ENCODE data around the gene PRLR.
"Not testable (repeated sequence)": the region's sequence is repeated elsewhere in the genome, so short reads cannot be mapped to it uniquely, and the experiment has no call there.

PRLR gene

GRCh38 chr5:35038891-35039290, 191.4 kb downstream of the PRLR start:
- no peak overlapping the region for H3K27ac ChIP-seq
- TF ChIP-seq CTCF (conservative IDR thresholded peaks at IDR 0.05) (no peak), ZFX (IDR thresholded peaks at IDR 0.05) (no peak)

- H3K27ac ChIP-seq, result no peak overlapping the region
- no peak for TF ChIP-seq CTCF (conservative IDR thresholded peaks at IDR 0.05)
- TF ChIP-seq ZFX (IDR thresholded peaks at IDR 0.05), result no peak
These were observed 193.8 kb downstream of the PRLR start for GRCh38 chr5:35036536-35036935.

- not testable (repeated sequence) for H3K27ac ChIP-seq
These were observed 194.4 kb downstream of the PRLR start for GRCh38 chr5:35035929-35036328.

GRCh38 chr5:35035271-35035670, 195.0 kb downstream of the PRLR start:
- H3K27ac ChIP-seq, result no peak overlapping the region
- TF ChIP-seq CTCF (conservative IDR thresholded peaks at IDR 0.05), result no peak
- no peak for TF ChIP-seq ZFX (IDR thresholded peaks at IDR 0.05)

GRCh38 chr5:35032356-35032755, 197.9 kb downstream of the PRLR start:
- no peak overlapping the region for H3K27ac ChIP-seq
- TF ChIP-seq ZFX (IDR thresholded peaks at IDR 0.05), result no peak
- TF ChIP-seq CTCF (conservative IDR thresholded peaks at IDR 0.05), result no peak

GRCh38 chr5:35031276-35031675, 199.0 kb downstream of the PRLR start:
- TF ChIP-seq ZFX (IDR thresholded peaks at IDR 0.05) (no peak), CTCF (conservative IDR thresholded peaks at IDR 0.05) (no peak)
- H3K27ac ChIP-seq, result no peak overlapping the region

- peak; percentile 32 for TF ChIP-seq CTCF (conservative IDR thresholded peaks at IDR 0.05)
- no peak for TF ChIP-seq ZFX (IDR thresholded peaks at IDR 0.05)
- H3K27ac ChIP-seq, result no peak overlapping the region
These were observed 199.7 kb downstream of the PRLR start for GRCh38 chr5:35030426-35031100.

- H3K27ac ChIP-seq, result no peak overlapping the region
- TF ChIP-seq ZFX (IDR thresholded peaks at IDR 0.05), result no peak
These were observed 201.0 kb downstream of the PRLR start for GRCh38 chr5:35029333-35029732.

Data from C4-2B (cell line).